Panc1 (cell line): ENCODE data around the gene IZUMO4. TPM values are rescaled to one million over a fixed set of nuclear protein-coding genes. Genes with fewer than 3 reads are reported as not detected.

Experiments used
- ATAC-seq: fragments of 200-7000 bp; cut with Tn5 transposase; 2 replicates; pipeline ENCODE4 v1.9.1; 2020; ENCODE audit warnings: mild to moderate bottlenecking, moderate library complexity
- BruUV-seq: library from RNA; stranded (reverse); fragments of 400-500 nt; replicated peaks from 2 replicates; lab custom pipeline; 2021; lab: Mats Ljungman, UMichigan
- CTCF ChIA-PET: fragments of 300-600 bp; sonication (Branson Sonifier 250); formaldehyde crosslinking; loops from one replicate; lab custom pipeline; 2022; ENCODE audit warnings: antibody characterized with exemption; lab: Charles Lee
- POLR2A ChIA-PET: fragments of 300-600 bp; sonication (Branson Sonifier 250); formaldehyde crosslinking; loops from one replicate; lab custom pipeline; 2022; ENCODE audit warnings: antibody characterized with exemption; lab: Charles Lee
- DNase-seq: peaks from one replicate; pipeline ENCODE4 v3.0.0-alpha.2; 2010; ENCODE audit warnings: low read depth, low spot score
- H3K27ac ChIP-seq: 2 replicates; pipeline ENCODE4 v1.5.1; 2011; ENCODE audit warnings: mild to moderate bottlenecking, low read length, inconsistent platforms
- H3K27me3 ChIP-seq: fragments of 200-500 bp; sonication (Bioruptor generic); 2 replicates; pipeline ENCODE4 v1.6.0; 2014; ENCODE audit warnings: low read length, inconsistent platforms; ENCODE audit not compliant: control insufficient read depth, insufficient read depth
- H3K36me3 ChIP-seq: fragments of 200-500 bp; sonication (Bioruptor generic); 2 replicates; pipeline ENCODE4 v1.5.1; 2014; ENCODE audit warnings: inconsistent platforms, mild to moderate bottlenecking, low read length, moderate library complexity; ENCODE audit not compliant: control insufficient read depth, insufficient read depth
- H3K4me1 ChIP-seq: 2 replicates; pipeline ENCODE4 v1.5.1; 2011; ENCODE audit warnings: inconsistent platforms, mild to moderate bottlenecking, low read length, moderate library complexity; ENCODE audit not compliant: control insufficient read depth, insufficient read depth
- H3K4me3 ChIP-seq, 2 experiments: 2 replicates each; pipeline ENCODE4 v1.5.1; 2011 to 2012; ENCODE audit warnings: low read depth in 2 of 2, low read length in 2 of 2, mild to moderate bottlenecking in 2 of 2, inconsistent platforms in 1 of 2, moderate library complexity in 1 of 2
- H3K9me3 ChIP-seq: fragments of 200-500 bp; sonication (Bioruptor generic); 2 replicates; pipeline ENCODE4 v1.5.1; 2014; ENCODE audit warnings: low read depth, mild to moderate bottlenecking, inconsistent platforms, low read length, moderate library complexity; ENCODE audit not compliant: control insufficient read depth, insufficient read depth
- CTCF ChIP-seq: fragments of 450-650 bp; IDR thresholded peaks from 2 replicates; pipeline ENCODE4 v1.5.1; 2017; ENCODE audit warnings: mild to moderate bottlenecking
- POLR2AphosphoS5 ChIP-seq: IDR thresholded peaks from 2 replicates; pipeline ENCODE4 v1.6.1; 2012; ENCODE audit warnings: mild to moderate bottlenecking, low read depth, low read length, moderate library complexity
- REST ChIP-seq, 2 experiments: IDR thresholded peaks; 2 replicates each; pipeline ENCODE4 v1.6.1; 2011 to 2012; ENCODE audit warnings: low read depth in 2 of 2, control low read depth in 1 of 2, low read length in 1 of 2, mild to moderate bottlenecking in 1 of 2, moderate library complexity in 1 of 2; ENCODE audit not compliant: insufficient read depth in 1 of 2
- SIN3A ChIP-seq: IDR thresholded peaks from 2 replicates; pipeline ENCODE4 v1.6.1; 2012; ENCODE audit warnings: low read depth, mild to moderate bottlenecking, low read length, moderate library complexity, borderline replicate concordance; ENCODE audit not compliant: insufficient read depth
- TCF7L2 ChIP-seq: IDR thresholded peaks from 2 replicates; pipeline ENCODE4 v1.6.1; 2011; ENCODE audit warnings: mild to moderate bottlenecking, low read depth, low read length, inconsistent platforms
- in situ Hi-C: cut with HindIII; loops from 2 replicates; pipeline ENCODE4 v1.10.0; 2016; ENCODE audit warnings: low sequenced_read_pairs, low pct_unique_long_range_greater_than_20kb
- intact Hi-C: fragments of 100-400 bp; cut with micrococcal nuclease; formaldehyde crosslinking; loops from one replicate; pipeline ENCODE4 v1.10.0; 2022; ENCODE audit not compliant: unreplicated experiment
- total RNA-seq: library from RNA; stranded (reverse); gene quantifications from one replicate; pipeline ENCODE4 v1.2.1, GENCODE V29; 2021; ENCODE audit not compliant: unreplicated experiment

IZUMO4 gene
- total RNA-seq, 1 experiment from 2014 or later: 5.4 TPM

GRCh38 chr19:2110822-2111221, 14.1 kb downstream of the IZUMO4 start:
- POLR2A ChIA-PET: no interaction called here
- no peaks in the 10 kb centered on the region; the same call in 1 of the 2 replicates for H3K36me3 ChIP-seq
- ATAC-seq: no peak
- CTCF ChIA-PET: no interaction called here
- TF ChIP-seq SIN3A (no peak), TCF7L2 (no peak)
- no peak overlapping the region for H3K27ac ChIP-seq
- intact Hi-C loops: no loop called here
- H3K27me3 ChIP-seq: no peaks in the 10 kb centered on the region
- in situ Hi-C loops: no loop called here
- no peak for DNase-seq
- no peaks in the 10 kb centered on the region for H3K4me1 ChIP-seq
- no TSS peak for BruUV-seq
- no peaks in the 10 kb centered on the region for H3K9me3 ChIP-seq
- H3K4me3 ChIP-seq: no peak overlapping the region

GRCh38 chr19:2111425-2111824, 14.7 kb downstream of the IZUMO4 start:
- no peak for ATAC-seq
- H3K9me3 ChIP-seq: no peaks in the 10 kb centered on the region
- no peaks in the 10 kb centered on the region for H3K4me1 ChIP-seq
- intact Hi-C loops: no loop called here
- no peak for TF ChIP-seq SIN3A
- no peak for TF ChIP-seq TCF7L2
- TF ChIP-seq CTCF: no peak
- no peak for TF ChIP-seq POLR2AphosphoS5
- no peak for TF ChIP-seq REST (IDR thresholded peaks at IDR 0.05; ENCODE audit: insufficient read depth in 1 of 2, low read depth in 2 of 2, low read length in 1 of 2)
- DNase-seq: no peak
- H3K27ac ChIP-seq: no peak overlapping the region
- H3K27me3 ChIP-seq: no peaks in the 10 kb centered on the region
- no peaks in the 10 kb centered on the region; the same call in 1 of the 2 replicates for H3K36me3 ChIP-seq
- in situ Hi-C loops: no loop called here
- H3K4me3 ChIP-seq: no peak overlapping the region
- ChIA-PET POLR2A (no interaction called here), CTCF (no interaction called here)
- BruUV-seq: no TSS peak

GRCh38 chr19:2111886-2112285, 15.2 kb downstream of the IZUMO4 start:
- ATAC-seq: no peak
- Histone ChIP-seq H3K4me3 (no peak overlapping the region), H3K9me3 (no peaks in the 10 kb centered on the region), H3K27me3 (no peaks in the 10 kb centered on the region), H3K36me3 (no peaks in the 10 kb centered on the region; the same call in 1 of the 2 replicates), H3K27ac (no peak overlapping the region), H3K4me1 (no peaks in the 10 kb centered on the region)
- intact Hi-C loops (no loop called here), in situ Hi-C loops (no loop called here)
- DNase-seq: no peak
- no TSS peak for BruUV-seq
- ChIA-PET CTCF (no interaction called here), POLR2A (no interaction called here)
- no peak for TF ChIP-seq SIN3A
- no peak for TF ChIP-seq CTCF
- TF ChIP-seq POLR2AphosphoS5: no peak
- TF ChIP-seq TCF7L2: no peak
- TF ChIP-seq REST (IDR thresholded peaks at IDR 0.05; ENCODE audit: insufficient read depth in 1 of 2, low read depth in 2 of 2, low read length in 1 of 2): no peak
